ENCODE measurements around the gene ARF1. TPM values are rescaled to one million over a fixed set of nuclear protein-coding genes. Genes with fewer than 3 reads are reported as not detected.

ARF1 gene
- polyA plus RNA-seq, 1 donor: 416 TPM

Other genes starting within 250 kb of the ARF1 start
- gene WNT9A, start 134.8 kb upstream of the ARF1 start, polyA plus RNA-seq: 5.1 TPM
- gene WNT3A, start 75.7 kb upstream of the ARF1 start, polyA plus RNA-seq: not detected
- gene C1orf35, start 20.6 kb downstream of the ARF1 start, polyA plus RNA-seq: 17.3 TPM
- 61.1 TPM for gene MRPL55, start 26.6 kb downstream of the ARF1 start, polyA plus RNA-seq
- 397 TPM for gene GUK1, start 57.6 kb downstream of the ARF1 start, polyA plus RNA-seq
- 7.2 TPM for gene GJC2, start 67.2 kb downstream of the ARF1 start, polyA plus RNA-seq
- 9.2 TPM for gene IBA57, start 83.1 kb downstream of the ARF1 start, polyA plus RNA-seq
- gene OBSCN, start 125.3 kb downstream of the ARF1 start, polyA plus RNA-seq: 58.9 TPM

Data from large intestine (tissue), 1 donor.